Measurements from ENCODE around the gene CAMTA1.

Gene CAMTA1

DNA sequence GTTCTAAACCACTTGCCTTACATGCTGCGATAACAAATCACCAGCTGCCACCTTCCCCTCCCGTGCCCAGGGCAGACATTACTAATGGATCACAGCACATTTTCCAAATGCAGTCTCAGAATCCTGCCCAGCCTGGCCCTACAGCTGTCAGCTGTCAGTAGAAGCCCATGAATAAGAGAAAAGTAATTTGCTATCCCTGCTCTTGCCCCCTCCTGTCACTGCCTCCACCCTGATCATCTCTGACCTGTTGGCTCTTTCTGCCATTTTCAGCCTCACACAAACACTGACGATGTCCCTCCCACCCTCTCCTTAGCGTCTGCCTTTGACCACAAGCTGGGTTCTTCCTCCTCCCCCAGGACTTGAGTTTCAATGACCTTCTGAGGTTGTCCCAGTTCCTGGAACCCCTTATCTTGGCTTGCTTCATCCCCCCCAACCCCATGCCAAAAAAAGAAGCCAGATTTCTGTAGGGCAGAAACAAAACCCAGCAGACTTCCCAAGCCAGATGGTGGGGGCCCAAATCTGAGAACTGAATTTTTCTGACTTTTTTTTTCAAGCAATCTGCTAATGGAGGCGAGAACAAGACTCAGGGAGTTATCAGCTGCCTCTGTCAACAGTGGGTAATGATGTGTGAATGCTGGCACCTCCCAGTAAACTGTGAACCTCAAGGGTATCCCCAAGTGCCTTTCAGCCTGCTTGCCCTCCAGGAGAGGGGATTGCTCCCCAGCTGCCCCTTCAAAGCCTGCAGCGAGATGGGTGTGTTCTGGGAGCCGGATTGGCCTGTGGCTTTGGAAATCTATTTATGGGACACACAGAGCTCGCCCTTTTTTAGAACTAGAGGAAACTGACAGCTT, 769.4 kb downstream of the CAMTA1 start:
- DNase-seq, result no peak

- no peak for DNase-seq
Measured at GRCh38 chr1:7555391-7556185, 770.3 kb downstream of the CAMTA1 start.

GRCh38 chr1:7557301-7557891, 772.1 kb downstream of the CAMTA1 start:
- DNase-seq, result no peak

DNA sequence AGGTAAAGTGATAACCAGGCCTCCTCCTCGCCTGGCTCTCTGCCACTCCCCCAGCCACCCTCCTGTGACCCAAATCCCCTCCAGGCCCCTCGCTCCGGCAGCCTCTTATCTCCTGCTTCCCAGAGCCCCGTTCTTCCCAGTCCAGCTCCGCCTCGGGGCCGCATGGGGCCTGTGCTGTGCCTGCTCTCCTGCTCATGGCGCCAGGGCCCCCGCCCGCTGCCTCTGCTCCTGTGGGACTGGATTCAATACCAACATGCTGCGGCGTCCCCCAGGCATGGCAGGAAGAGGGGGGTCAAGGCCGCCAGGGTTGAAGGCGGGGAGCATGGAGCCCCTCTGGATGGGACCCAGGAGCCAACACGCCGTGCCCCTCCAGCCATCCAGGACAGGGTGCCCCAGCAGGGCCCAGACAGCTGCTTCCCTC, 772.8 kb downstream of the CAMTA1 start:
- no peak for DNase-seq

- DNase-seq, result no peak
Measured at GRCh38 chr1:7558481-7558880, 773.2 kb downstream of the CAMTA1 start.

- DNase-seq, result no peak
Measured at GRCh38 chr1:7558921-7559869, 773.9 kb downstream of the CAMTA1 start.

DNA sequence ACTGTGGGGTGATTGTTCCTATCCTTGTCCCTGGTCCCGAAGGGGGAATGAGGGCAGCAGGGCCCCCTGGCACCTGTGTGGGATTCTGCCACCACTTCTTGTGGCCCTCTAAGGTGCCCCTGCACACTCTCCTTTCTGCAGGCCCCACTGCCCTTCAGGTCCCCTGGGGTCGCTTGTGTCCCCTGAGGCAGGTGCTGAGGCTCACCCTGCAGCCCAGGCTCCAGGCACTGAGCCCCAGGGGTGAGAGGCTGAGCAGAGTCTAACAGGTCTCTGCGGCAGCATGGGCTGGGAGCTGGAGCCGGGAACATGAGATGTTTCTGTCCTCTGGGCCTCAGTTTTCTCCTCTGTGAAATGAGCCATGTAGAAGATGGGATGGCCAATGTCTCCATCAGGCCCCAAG, 774.9 kb downstream of the CAMTA1 start:
- DNase-seq, result no peak

DNA sequence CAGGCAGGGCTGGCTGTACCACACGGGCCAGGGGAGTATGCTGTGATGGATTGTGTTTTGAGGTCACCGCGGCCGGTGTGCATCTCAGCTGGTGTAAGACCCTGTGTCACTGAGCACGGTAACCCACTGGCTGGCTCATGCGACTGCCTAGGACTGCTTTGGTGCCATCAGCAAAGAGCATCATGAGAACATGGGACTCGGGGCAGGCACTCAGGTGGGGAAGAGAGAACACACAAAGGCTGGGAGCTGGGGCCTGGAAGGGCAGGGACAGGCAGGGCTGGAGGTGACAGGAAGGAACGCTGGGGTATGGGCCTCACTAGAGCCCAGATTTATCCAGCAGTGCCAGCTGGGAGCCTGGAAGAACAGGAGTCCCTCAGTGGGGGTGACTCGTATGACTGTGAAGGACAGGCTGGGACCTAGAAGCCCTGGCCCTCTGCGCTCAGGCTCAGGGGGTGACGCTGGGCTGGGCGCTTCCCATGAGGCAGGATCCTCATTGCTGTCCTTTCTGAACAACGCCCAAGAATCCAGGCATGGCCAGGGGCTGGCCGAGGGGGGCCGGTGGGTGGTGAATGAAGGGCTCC, 775.4 kb downstream of the CAMTA1 start:
- no peak for DNase-seq

DNA sequence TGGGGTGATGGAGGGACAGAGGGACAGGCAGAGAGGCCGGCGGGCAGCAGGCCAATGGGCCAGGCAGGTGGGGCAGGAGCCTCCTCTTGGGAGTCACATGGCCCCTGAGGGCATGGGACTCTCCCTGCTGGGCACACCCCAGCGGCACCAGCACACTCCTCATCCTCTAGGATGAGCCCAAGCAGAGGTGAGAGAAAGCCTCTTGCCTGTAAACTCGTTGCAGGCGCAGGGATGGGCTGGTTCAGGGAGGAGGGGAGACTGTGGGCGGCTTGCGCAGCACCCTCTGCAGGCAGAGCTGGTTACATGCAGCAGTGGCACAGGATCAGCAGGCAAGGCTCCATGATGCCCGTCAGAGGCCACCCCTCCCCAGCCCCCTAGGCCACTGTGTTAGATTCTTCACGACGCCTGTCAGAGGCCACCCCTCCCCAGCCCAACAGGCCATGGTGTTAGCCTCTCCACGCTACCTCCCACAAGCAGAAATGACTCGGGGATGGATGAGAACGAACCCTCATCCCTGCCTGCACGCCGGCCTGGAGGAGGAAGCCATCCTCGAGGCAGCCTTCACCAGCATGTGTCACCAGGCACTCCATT, 776.2 kb downstream of the CAMTA1 start:
- no peak for DNase-seq

- DNase-seq, result no peak
Measured at GRCh38 chr1:7561936-7562728, 776.9 kb downstream of the CAMTA1 start.

DNA sequence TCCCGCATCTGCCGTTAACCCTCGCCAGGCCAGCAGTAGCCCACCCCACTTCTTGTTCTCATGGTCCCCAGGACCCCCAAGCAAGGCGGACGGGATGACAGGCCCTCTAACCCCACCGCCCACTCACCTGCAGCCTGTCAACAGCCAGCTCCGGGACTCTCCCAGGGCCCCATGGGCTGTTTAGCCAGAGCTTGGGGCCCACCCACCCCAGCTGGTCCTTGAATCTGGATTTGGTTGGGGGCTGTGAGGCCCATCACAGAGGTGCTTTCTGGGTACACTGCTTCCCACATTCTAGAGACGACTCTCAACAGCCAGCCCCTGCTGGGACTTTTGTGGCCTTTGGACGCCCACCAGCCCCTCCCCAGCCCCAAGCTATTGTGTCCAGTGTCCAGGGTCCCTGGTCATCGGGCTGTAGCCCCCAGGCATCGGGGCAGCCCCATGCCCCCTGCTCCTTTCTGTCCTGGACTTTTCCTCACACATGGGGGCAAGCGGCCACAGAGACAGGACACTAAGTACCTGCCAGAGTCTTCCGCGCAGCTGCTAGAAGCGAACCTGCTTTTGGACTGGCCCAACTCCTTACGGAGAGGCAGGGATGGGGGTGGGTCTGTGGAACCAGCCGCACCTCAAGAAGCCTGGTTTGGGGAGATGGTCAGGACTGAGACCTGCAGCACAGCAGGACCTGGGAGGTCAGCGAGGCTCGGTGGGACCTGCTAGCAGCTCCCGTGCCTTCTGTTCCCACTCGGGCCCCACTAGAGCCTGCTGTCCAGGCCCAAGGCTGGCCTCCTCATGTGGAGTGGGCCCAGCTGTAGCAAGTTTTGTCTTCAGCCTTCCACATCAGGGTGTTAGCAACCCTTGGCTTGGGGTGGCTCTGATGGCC, 777.7 kb downstream of the CAMTA1 start:
- no peak for DNase-seq

- no peak for DNase-seq
Measured at GRCh38 chr1:7564137-7564536, 778.9 kb downstream of the CAMTA1 start.

- DNase-seq, result no peak
Measured at GRCh38 chr1:7565099-7565750, 780.0 kb downstream of the CAMTA1 start.

GRCh38 chr1:7566417-7567375, 781.4 kb downstream of the CAMTA1 start:
- DNase-seq, result no peak

DNA sequence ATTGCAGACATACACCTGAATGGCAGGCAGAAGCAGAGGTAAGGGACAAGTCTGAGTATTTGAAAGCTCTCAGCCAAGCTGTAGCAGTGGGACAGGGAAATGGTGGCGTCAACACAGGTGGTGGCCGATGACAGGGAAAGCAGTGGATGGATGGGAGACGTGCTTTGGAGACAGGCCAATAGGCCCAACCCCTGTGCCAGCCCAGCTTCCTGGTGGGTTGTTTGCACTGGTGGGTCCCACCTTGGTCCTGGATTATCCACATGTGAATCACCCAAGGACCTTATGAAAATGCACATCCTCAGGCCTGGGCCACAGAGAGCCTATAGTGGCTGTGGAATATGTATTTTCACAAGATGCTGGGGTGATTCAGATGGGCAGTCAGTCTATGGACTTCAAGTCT, 782.1 kb downstream of the CAMTA1 start:
- DNase-seq, result no peak

- no peak for DNase-seq
Measured at GRCh38 chr1:7568053-7568452, 782.8 kb downstream of the CAMTA1 start.

DNA sequence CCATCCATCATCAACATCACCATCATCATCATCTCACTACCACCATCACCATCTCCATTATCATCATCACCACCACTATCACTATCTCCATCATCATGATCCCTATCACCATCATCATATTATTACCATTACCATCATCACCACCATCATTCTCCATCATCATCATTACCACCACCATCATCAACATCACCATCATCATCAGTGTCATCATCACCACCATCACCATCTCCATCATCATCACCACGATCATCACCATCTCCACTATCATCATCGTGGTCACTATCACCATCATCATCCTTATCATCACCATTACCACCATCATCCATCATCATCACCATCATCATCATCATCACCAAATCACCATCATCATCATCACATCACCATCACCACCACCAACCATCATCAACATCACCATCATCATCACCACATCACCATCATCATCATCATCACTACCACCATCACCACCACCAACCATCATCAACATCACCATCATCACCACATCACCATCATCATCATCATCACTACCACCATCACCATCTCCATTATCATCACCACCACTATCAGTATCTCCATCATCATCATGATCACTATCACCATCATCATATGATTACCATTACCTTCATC, 783.8 kb downstream of the CAMTA1 start:
- no peak for DNase-seq

DNA sequence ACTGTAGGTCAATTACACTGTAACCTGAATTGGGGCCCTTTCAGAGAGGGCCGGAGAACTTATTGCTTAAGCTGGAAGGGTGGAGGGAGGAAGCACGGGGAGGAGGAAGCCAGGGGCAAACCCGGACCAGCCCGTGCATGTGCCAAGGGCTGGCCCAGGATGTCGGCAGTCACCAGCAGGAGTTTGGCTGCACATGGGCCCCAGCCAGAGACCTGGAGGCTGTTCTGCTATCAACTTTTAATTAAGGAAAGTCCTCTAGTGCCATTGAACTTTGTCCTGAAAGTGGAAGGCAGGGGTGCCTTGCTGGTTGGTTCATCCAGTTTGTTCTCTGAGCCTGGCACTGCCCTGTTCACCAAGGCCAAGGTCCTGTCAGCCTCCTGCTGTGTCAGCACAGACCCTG, 785.1 kb downstream of the CAMTA1 start:
- DNase-seq, result no peak

Measured in activated naive CD4-positive, alpha-beta T cell (primary cell).